ENCODE results near the gene LRRC4C.

The LRRC4C gene

GRCh38 chr11:41459465-41460401 is at the start of gene LRRC4C:
TSS of gene LRRC4C (minus strand) at chr11:41459652.
- peaks cover 46% of the 10 kb centered on the region for H3K4me1 ChIP-seq (ENCODE audit: control insufficient read depth, insufficient read depth, low read length)
- H3K9ac ChIP-seq (ENCODE audit: low read length) = no peak within 1 kb of the TSS
- H3K36me3 ChIP-seq (ENCODE audit: control insufficient read depth, insufficient read depth, low read length) = no peaks in the 10 kb centered on the region
- H3K27me3 ChIP-seq (ENCODE audit: control insufficient read depth, insufficient read depth, low read length) = no peaks in the 10 kb centered on the region
- no peaks in the 10 kb centered on the region; the same call in 1 of the 2 replicates for H3K9me3 ChIP-seq (ENCODE audit: control insufficient read depth, insufficient read depth, low read depth, low read length)
- no peak within 1 kb of the TSS for H3K27ac ChIP-seq (ENCODE audit: low read depth, low read length)
- no peak within 1 kb of the TSS for H3K4me3 ChIP-seq (ENCODE audit: low read depth, low read length)

GRCh38 chr11:41508121-41508520 is 48.7 kb upstream of the LRRC4C start:
- H3K36me3 ChIP-seq (ENCODE audit: control insufficient read depth, insufficient read depth, low read length) = no peaks in the 10 kb centered on the region
- no peak overlapping the region for H3K27ac ChIP-seq (ENCODE audit: low read depth, low read length)
- H3K9me3 ChIP-seq (ENCODE audit: control insufficient read depth, insufficient read depth, low read depth, low read length) = no peaks in the 10 kb centered on the region

GRCh38 chr11:41499429-41499828 is 40.0 kb upstream of the LRRC4C start:
- no peak overlapping the region for H3K9ac ChIP-seq (ENCODE audit: low read length)
- H3K4me3 ChIP-seq (ENCODE audit: low read depth, low read length) = no peak overlapping the region
- no peak overlapping the region for H3K27ac ChIP-seq (ENCODE audit: low read depth, low read length)
- H3K36me3 ChIP-seq (ENCODE audit: control insufficient read depth, insufficient read depth, low read length) = no peaks in the 10 kb centered on the region
- peaks cover 25% of the 10 kb centered on the region for H3K4me1 ChIP-seq (ENCODE audit: control insufficient read depth, insufficient read depth, low read length)
- H3K9me3 ChIP-seq (ENCODE audit: control insufficient read depth, insufficient read depth, low read depth, low read length) = no peaks in the 10 kb centered on the region
- no peaks in the 10 kb centered on the region for H3K27me3 ChIP-seq (ENCODE audit: control insufficient read depth, insufficient read depth, low read length)

More at GRCh38 chr11:41508121-41508520, 48.7 kb upstream of the LRRC4C start:
- Histone ChIP-seq H3K4me1 (ENCODE audit: control insufficient read depth, insufficient read depth, low read length) (no peaks in the 10 kb centered on the region), H3K9ac (ENCODE audit: low read length) (no peak overlapping the region), H3K27me3 (ENCODE audit: control insufficient read depth, insufficient read depth, low read length) (no peaks in the 10 kb centered on the region), H3K4me3 (ENCODE audit: low read depth, low read length) (no peak overlapping the region)

GRCh38 chr11:41498726-41499125 is 39.3 kb upstream of the LRRC4C start:
- no peaks in the 10 kb centered on the region for H3K27me3 ChIP-seq (ENCODE audit: control insufficient read depth, insufficient read depth, low read length)
- H3K9me3 ChIP-seq (ENCODE audit: control insufficient read depth, insufficient read depth, low read depth, low read length) = no peaks in the 10 kb centered on the region
- H3K4me1 ChIP-seq (ENCODE audit: control insufficient read depth, insufficient read depth, low read length) = peaks cover 25% of the 10 kb centered on the region
- H3K36me3 ChIP-seq (ENCODE audit: control insufficient read depth, insufficient read depth, low read length) = no peaks in the 10 kb centered on the region
- H3K9ac ChIP-seq (ENCODE audit: low read length) = no peak overlapping the region
- H3K4me3 ChIP-seq (ENCODE audit: low read depth, low read length) = no peak overlapping the region
- no peak overlapping the region for H3K27ac ChIP-seq (ENCODE audit: low read depth, low read length)

GRCh38 chr11:41497974-41498373 is 38.5 kb upstream of the LRRC4C start:
- no peaks in the 10 kb centered on the region for H3K36me3 ChIP-seq (ENCODE audit: control insufficient read depth, insufficient read depth, low read length)
- H3K27ac ChIP-seq (ENCODE audit: low read depth, low read length) = no peak overlapping the region

GRCh38 chr11:41494716-41495115 is 35.3 kb upstream of the LRRC4C start:
- Histone ChIP-seq H3K9ac (ENCODE audit: low read length) (no peak overlapping the region), H3K36me3 (ENCODE audit: control insufficient read depth, insufficient read depth, low read length) (no peaks in the 10 kb centered on the region), H3K27me3 (ENCODE audit: control insufficient read depth, insufficient read depth, low read length) (no peaks in the 10 kb centered on the region), H3K9me3 (ENCODE audit: control insufficient read depth, insufficient read depth, low read depth, low read length) (no peaks in the 10 kb centered on the region), H3K27ac (ENCODE audit: low read depth, low read length) (no peak overlapping the region), H3K4me1 (ENCODE audit: control insufficient read depth, insufficient read depth, low read length) (peaks cover 19% of the 10 kb centered on the region; the same call in 1 of the 2 replicates), H3K4me3 (ENCODE audit: low read depth, low read length) (no peak overlapping the region)

More at GRCh38 chr11:41497974-41498373, 38.5 kb upstream of the LRRC4C start:
- Histone ChIP-seq H3K9ac (ENCODE audit: low read length) (no peak overlapping the region), H3K4me1 (ENCODE audit: control insufficient read depth, insufficient read depth, low read length) (peaks cover 25% of the 10 kb centered on the region), H3K4me3 (ENCODE audit: low read depth, low read length) (no peak overlapping the region), H3K9me3 (ENCODE audit: control insufficient read depth, insufficient read depth, low read depth, low read length) (no peaks in the 10 kb centered on the region), H3K27me3 (ENCODE audit: control insufficient read depth, insufficient read depth, low read length) (no peaks in the 10 kb centered on the region)

- H3K27ac ChIP-seq (ENCODE audit: low read depth, low read length) = no peak overlapping the region
- H3K4me3 ChIP-seq (ENCODE audit: low read depth, low read length) = no peak overlapping the region
- H3K27me3 ChIP-seq (ENCODE audit: control insufficient read depth, insufficient read depth, low read length) = no peaks in the 10 kb centered on the region
- H3K9ac ChIP-seq (ENCODE audit: low read length) = no peak overlapping the region
- H3K9me3 ChIP-seq (ENCODE audit: control insufficient read depth, insufficient read depth, low read depth, low read length) = no peaks in the 10 kb centered on the region
- no peaks in the 10 kb centered on the region for H3K36me3 ChIP-seq (ENCODE audit: control insufficient read depth, insufficient read depth, low read length)
- no peaks in the 10 kb centered on the region for H3K4me1 ChIP-seq (ENCODE audit: control insufficient read depth, insufficient read depth, low read length)
Measured at GRCh38 chr11:41486424-41486823, 27.0 kb upstream of the LRRC4C start.

GRCh38 chr11:41483956-41484355 is 24.5 kb upstream of the LRRC4C start:
- H3K9ac ChIP-seq (ENCODE audit: low read length) = no peak overlapping the region
- peaks cover 8% of the 10 kb centered on the region for H3K9me3 ChIP-seq (ENCODE audit: control insufficient read depth, insufficient read depth, low read depth, low read length)
- no peaks in the 10 kb centered on the region for H3K27me3 ChIP-seq (ENCODE audit: control insufficient read depth, insufficient read depth, low read length)
- H3K4me3 ChIP-seq (ENCODE audit: low read depth, low read length) = no peak overlapping the region
- H3K4me1 ChIP-seq (ENCODE audit: control insufficient read depth, insufficient read depth, low read length) = no peaks in the 10 kb centered on the region
- no peaks in the 10 kb centered on the region for H3K36me3 ChIP-seq (ENCODE audit: control insufficient read depth, insufficient read depth, low read length)
- H3K27ac ChIP-seq (ENCODE audit: low read depth, low read length) = no peak overlapping the region

- H3K36me3 ChIP-seq (ENCODE audit: control insufficient read depth, insufficient read depth, low read length) = no peaks in the 10 kb centered on the region
- no peak overlapping the region for H3K9ac ChIP-seq (ENCODE audit: low read length)
- peaks cover 9% of the 10 kb centered on the region for H3K9me3 ChIP-seq (ENCODE audit: control insufficient read depth, insufficient read depth, low read depth, low read length)
- no peaks in the 10 kb centered on the region for H3K27me3 ChIP-seq (ENCODE audit: control insufficient read depth, insufficient read depth, low read length)
- H3K4me3 ChIP-seq (ENCODE audit: low read depth, low read length) = no peak overlapping the region
- H3K4me1 ChIP-seq (ENCODE audit: control insufficient read depth, insufficient read depth, low read length) = no peaks in the 10 kb centered on the region
- H3K27ac ChIP-seq (ENCODE audit: low read depth, low read length) = no peak overlapping the region
Measured at GRCh38 chr11:41479179-41479578, 19.7 kb upstream of the LRRC4C start.

GRCh38 chr11:41461057-41461681 is 1.7 kb upstream of the LRRC4C start:
- Histone ChIP-seq H3K27ac (ENCODE audit: low read depth, low read length) (no peak overlapping the region), H3K36me3 (ENCODE audit: control insufficient read depth, insufficient read depth, low read length) (no peaks in the 10 kb centered on the region), H3K4me3 (ENCODE audit: low read depth, low read length) (no peak overlapping the region), H3K4me1 (ENCODE audit: control insufficient read depth, insufficient read depth, low read length) (peaks cover 41% of the 10 kb centered on the region), H3K27me3 (ENCODE audit: control insufficient read depth, insufficient read depth, low read length) (no peaks in the 10 kb centered on the region), H3K9ac (ENCODE audit: low read length) (no peak overlapping the region), H3K9me3 (ENCODE audit: control insufficient read depth, insufficient read depth, low read depth, low read length) (no peaks in the 10 kb centered on the region; the same call in 1 of the 2 replicates)

- Histone ChIP-seq H3K27me3 (ENCODE audit: control insufficient read depth, insufficient read depth, low read length) (no peaks in the 10 kb centered on the region), H3K4me3 (ENCODE audit: low read depth, low read length) (no peak overlapping the region), H3K27ac (ENCODE audit: low read depth, low read length) (no peak overlapping the region), H3K4me1 (ENCODE audit: control insufficient read depth, insufficient read depth, low read length) (peaks cover 46% of the 10 kb centered on the region), H3K9ac (ENCODE audit: low read length) (no peak overlapping the region), H3K36me3 (ENCODE audit: control insufficient read depth, insufficient read depth, low read length) (no peaks in the 10 kb centered on the region), H3K9me3 (ENCODE audit: control insufficient read depth, insufficient read depth, low read depth, low read length) (no peaks in the 10 kb centered on the region; the same call in 1 of the 2 replicates)
Measured at GRCh38 chr11:41458641-41459040, 811 bp downstream of the LRRC4C start.

All from HUES6 (cell line).